Activated CD4-positive, alpha-beta T cell treated with anti-CD3 and anti-CD28 coated beads, Interleukin-10, Interleukin-2, amounts not matched to agents 100 ng/mL and 50 ng/mL, durations not matched to agents 16 hours and 8 hours (primary cell): ENCODE results near the gene GOLGA6L4.
"Not testable (repeated sequence)": the region's sequence is repeated elsewhere in the genome, so short reads cannot be mapped to it uniquely, and the experiment has no call there.

Experiments used
- DNase-seq: peaks from one replicate; pipeline ENCODE4 v3.0.0-alpha.2; 2020

GOLGA6L4 gene

GRCh38 chr15:84235573-84235972 is at the start of gene GOLGA6L4:
Gene GOLGA6L4, plus strand, starts transcription at chr15:84235773. Its CDS starts 62 bp downstream, at chr15:84235835.
- not testable (repeated sequence) for DNase-seq

- not testable (repeated sequence) for DNase-seq
Observed at GRCh38 chr15:84192982-84193381, 42.6 kb upstream of the GOLGA6L4 start.

- not testable (repeated sequence) for DNase-seq
Observed at GRCh38 chr15:84195603-84196002, 40.0 kb upstream of the GOLGA6L4 start.

GRCh38 chr15:84196530-84197188 is 38.9 kb upstream of the GOLGA6L4 start:
- DNase-seq: not testable (repeated sequence)

GRCh38 chr15:84199865-84200264 is 35.7 kb upstream of the GOLGA6L4 start:
- DNase-seq: not testable (repeated sequence)

- not testable (repeated sequence) for DNase-seq
Observed at GRCh38 chr15:84246441-84246840, 10.9 kb downstream of the GOLGA6L4 start.
